HepG2 (cell line): ENCODE data around the gene RIMBP2. TPM values are rescaled to one million over a fixed set of nuclear protein-coding genes. Genes with fewer than 3 reads are reported as not detected.

ENCODE experiments used
- ATAC-seq: fragments of 200-7000 bp; cut with Tn5 transposase; 3 replicates; pipeline ENCODE4 v1.9.1; 2020; ENCODE audit warnings: mild to moderate bottlenecking, moderate library complexity
- BruUV-seq: library from RNA; stranded (reverse); fragments of 400-500 nt; replicated peaks from 2 replicates; lab custom pipeline; 2021; lab: Mats Ljungman, UMichigan
- CTCF ChIA-PET: fragments of 300-600 bp; formaldehyde crosslinking; extraction: SDS; loops from one replicate; lab custom pipeline; 2021; ENCODE audit warnings: low total read pairs, inconsistent platforms, low intra/inter-chr PET ratio; lab: Yijun Ruan, JAX
- POLR2A ChIA-PET: fragments of 350-600 bp; sonication (Branson Sonifier 250); formaldehyde crosslinking; loops from one replicate; lab custom pipeline; 2020; ENCODE audit warnings: antibody characterized with exemption, inconsistent platforms; lab: Yijun Ruan, JAX
- DNase-seq: peaks from one replicate; pipeline ENCODE4 v3.0.0-alpha.2; 2015; ENCODE audit warnings: low spot score
- FAIRE-seq: peaks from 3 replicates; lab custom pipeline; 2011; peaks lifted over from hg19 to GRCh38; lab: Jason Lieb, UNC
- H2AFZ ChIP-seq: one replicate; pipeline ENCODE4 v1.6.1; 2011; ENCODE audit warnings: low read length, inconsistent platforms
- H3K27ac ChIP-seq: fragments of 300-600 bp; 3 replicates; pipeline ENCODE4 v1.8.0; 2011; ENCODE audit warnings: mixed run types, mild to moderate bottlenecking, mixed read lengths, low read length, inconsistent platforms; ENCODE audit not compliant: insufficient read depth; ENCODE audit errors: extremely low read length
- H3K27me3 ChIP-seq, 2 experiments: fragments of 200-600 bp in 1 of 2; 2 replicates in 1 of 2; 3 replicates in 1 of 2; pipeline versions ENCODE4 v1.6.0 to v1.8.0; 2011; ENCODE audit warnings: low read length in 2 of 2, mild to moderate bottlenecking in 2 of 2, moderate library complexity in 2 of 2, inconsistent platforms in 1 of 2; ENCODE audit not compliant: insufficient read depth in 2 of 2, control insufficient read depth in 1 of 2
- H3K36me3 ChIP-seq, 2 experiments: fragments of 200-600 bp in 1 of 2; replicated peaks in 1 of 2; 2 replicates in 1 of 2; 3 replicates in 1 of 2; pipeline versions ENCODE4 v1.5.1 to v1.8.0; 2011; ENCODE audit warnings: low read length in 2 of 2, inconsistent platforms in 1 of 2; ENCODE audit not compliant: insufficient read depth in 2 of 2, control insufficient read depth in 1 of 2
- H3K4me1 ChIP-seq: 2 replicates; pipeline ENCODE4 v1.5.1; 2012; ENCODE audit warnings: low read length, inconsistent platforms; ENCODE audit not compliant: insufficient read depth
- H3K4me2 ChIP-seq: 2 replicates; pipeline ENCODE4 v1.6.0; 2011; ENCODE audit warnings: low read depth, low read length, inconsistent platforms
- H3K4me3 ChIP-seq, 3 experiments: fragments of 200-600 bp in 1 of 3; sonication (generic), shearing (Covaris generic) in 1 of 3; replicated peaks in 1 of 3; 2 replicates each; pipeline ENCODE4 v1.5.1; 2011 to 2016; ENCODE audit warnings: low read length in 3 of 3, inconsistent platforms in 2 of 3, low read depth in 2 of 3, mild to moderate bottlenecking in 2 of 3, control low read depth in 1 of 3, mixed read lengths in 1 of 3; ENCODE audit not compliant: insufficient read depth in 1 of 3
- H3K79me2 ChIP-seq: one replicate; pipeline ENCODE4 v1.6.1; 2011; ENCODE audit warnings: low read length, inconsistent platforms; ENCODE audit not compliant: insufficient read depth
- H3K9ac ChIP-seq: 2 replicates; pipeline ENCODE4 v1.6.0; 2011; ENCODE audit warnings: mild to moderate bottlenecking, low read depth, low read length, inconsistent platforms; ENCODE audit not compliant: insufficient read depth
- H3K9me3 ChIP-seq: 2 replicates; pipeline ENCODE4 v1.5.1; 2012; ENCODE audit warnings: mild to moderate bottlenecking, low read length
- H4K20me1 ChIP-seq: 2 replicates; pipeline ENCODE4 v1.6.0; 2011; ENCODE audit warnings: inconsistent platforms, mild to moderate bottlenecking, low read length, moderate library complexity; ENCODE audit not compliant: insufficient read depth
- AKNA ChIP-seq: sonication (generic); formaldehyde crosslinking; IDR thresholded peaks from 2 replicates; pipeline ENCODE4 v1.4.0; 2020; ENCODE audit warnings: missing genetic modification reagents, borderline replicate concordance
- HOXA7 ChIP-seq: sonication (generic); formaldehyde crosslinking; IDR thresholded peaks from 2 replicates; pipeline ENCODE4 v1.8.1; 2022; ENCODE audit warnings: mild to moderate bottlenecking, missing genetic modification reagents, moderate library complexity
- KDM4B ChIP-seq: sonication (generic); formaldehyde crosslinking; IDR thresholded peaks from 2 replicates; pipeline ENCODE4 v1.4.0; 2020; ENCODE audit warnings: missing genetic modification reagents
- ZNF160 ChIP-seq: sonication (generic); formaldehyde crosslinking; IDR thresholded peaks from 2 replicates; pipeline ENCODE4 v1.8.0; 2022; ENCODE audit warnings: mild to moderate bottlenecking, inconsistent platforms, missing genetic modification reagents
- ZNF232 ChIP-seq: sonication (generic); formaldehyde crosslinking; IDR thresholded peaks from 2 replicates; pipeline ENCODE4 v1.4.0; 2020; ENCODE audit warnings: missing genetic modification reagents, borderline replicate concordance
- ZNF335 ChIP-seq: sonication (generic); formaldehyde crosslinking; IDR thresholded peaks from 2 replicates; pipeline ENCODE4 v1.4.0; 2020; ENCODE audit warnings: missing genetic modification reagents
- ZNF503 ChIP-seq: sonication (generic); formaldehyde crosslinking; IDR thresholded peaks from 2 replicates; pipeline ENCODE4 v1.4.0; 2020; ENCODE audit warnings: missing genetic modification reagents
- whole genome bisulfite sequencing: methylation state at CpG from one replicate; pipeline ENCODE4 v1.1.6; 2017; ENCODE audit warnings: low lambda C conversion rate; 5-methylcytosine and 5-hydroxymethylcytosine counted together
- in situ Hi-C: cut with HindIII; loops from 2 replicates; pipeline ENCODE4 v1.10.0; 2017; ENCODE audit warnings: low pct_unique_long_range_greater_than_20kb; ENCODE audit not compliant: extremely low pct_ligation_motif_present
- intact Hi-C: fragments of 100-400 bp; cut with micrococcal nuclease; formaldehyde crosslinking; loops from one replicate; pipeline ENCODE4 v1.10.0; 2022; ENCODE audit not compliant: unreplicated experiment
- polyA plus RNA-seq, 8 experiments: library from polyadenylated mRNA; depleted of rRNA in 3 of 8; stranded (reverse) in 7 of 8; unstranded in 1 of 8; fragments of >200 nt; fragmentation: Illumina TruSeq in 4 of 8; extraction: Trizol in 4 of 8; gene quantifications; 2 replicates each; pipeline versions ENCODE4 v1.2.1 to v1.2.3, GENCODE V29; 2011 to 2016; ENCODE audit warnings: low read depth in 4 of 8, missing spikeins in 1 of 8, mixed read lengths in 1 of 8; ENCODE audit not compliant: insufficient read depth in 1 of 8
- total RNA-seq, 5 experiments: library from RNA; depleted of rRNA; stranded (reverse); fragments of >200 nt; fragmentation: Illumina TruSeq; extraction: Trizol; gene quantifications; 2 replicates each; pipeline ENCODE4 v1.2.3, GENCODE V29; 2016; ENCODE audit warnings: low read depth in 1 of 5
- TF ChIP-seq, protein P1 (sequence below): IDR thresholded peaks from 2 replicates; pipeline ENCODE4 v1.6.1; 2016; ENCODE audit warnings: low read depth
- TF ChIP-seq, protein P2 (sequence below): IDR thresholded peaks from 2 replicates; pipeline ENCODE4 v1.6.1; 2018; ENCODE audit warnings: missing genetic modification reagents, mild to moderate bottlenecking, missing compliant biosample characterization

RIMBP2 gene
- total and polyA plus RNA-seq, 2 of the 13 experiments (the other 11 are each of a cell fraction or from before 2014, with no cell fraction given): 0.03 TPM; not detected in 1

- TF ChIP-seq, protein P1, sequence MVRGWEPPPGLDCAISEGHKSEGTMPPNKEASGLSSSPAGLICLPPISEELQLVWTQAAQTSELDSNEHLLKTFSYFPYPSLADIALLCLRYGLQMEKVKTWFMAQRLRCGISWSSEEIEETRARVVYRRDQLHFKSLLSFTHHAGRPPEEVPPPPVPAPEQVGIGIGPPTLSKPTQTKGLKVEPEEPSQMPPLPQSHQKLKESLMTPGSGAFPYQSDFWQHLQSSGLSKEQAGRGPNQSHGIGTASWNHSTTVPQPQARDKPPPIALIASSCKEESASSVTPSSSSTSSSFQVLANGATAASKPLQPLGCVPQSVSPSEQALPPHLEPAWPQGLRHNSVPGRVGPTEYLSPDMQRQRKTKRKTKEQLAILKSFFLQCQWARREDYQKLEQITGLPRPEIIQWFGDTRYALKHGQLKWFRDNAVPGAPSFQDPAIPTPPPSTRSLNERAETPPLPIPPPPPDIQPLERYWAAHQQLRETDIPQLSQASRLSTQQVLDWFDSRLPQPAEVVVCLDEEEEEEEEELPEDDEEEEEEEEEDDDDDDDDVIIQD (CRISPR knock-in tag): no peak
- TF ChIP-seq, all 625 proteins: peak for 0
Measured at GRCh38 chr12:130511285-130511684, 204.8 kb downstream of the RIMBP2 start (continued).

DNA sequence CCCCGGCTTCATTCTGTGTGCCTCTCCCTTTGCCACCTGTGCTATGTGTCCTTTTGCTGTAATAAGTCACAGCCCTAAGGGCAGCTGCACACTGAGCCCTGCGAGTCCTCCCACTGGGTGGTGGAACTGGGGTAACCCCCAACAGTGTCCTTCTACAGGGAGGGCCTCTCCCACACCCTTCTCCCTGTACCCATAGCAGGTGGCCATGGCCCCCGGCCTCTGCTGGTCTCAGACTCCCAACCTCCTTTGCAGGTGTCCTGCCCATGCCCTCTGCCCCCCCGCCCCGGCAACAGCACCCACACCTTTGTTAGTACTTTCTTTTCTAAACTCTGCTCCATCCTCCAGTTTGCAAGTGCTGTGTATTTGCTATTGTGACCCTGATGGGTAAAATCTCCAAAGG is 206.6 kb downstream of the RIMBP2 start:
- WGBS: 3% methylated on average over 4 of the region's 5 CpGs
- FAIRE-seq (no peak), ATAC-seq (no peak), DNase-seq (no peak)
- BruUV-seq: no TSS peak
- TF ChIP-seq AKNA (CRISPR knock-in tag) (no peak), ZNF160 (CRISPR knock-in tag) (no peak), ZNF503 (CRISPR knock-in tag) (no peak), KDM4B (no peak), ZNF335 (CRISPR knock-in tag) (no peak), HOXA7 (CRISPR knock-in tag) (no peak), ZNF232 (no peak)
- TF ChIP-seq, protein P2, sequence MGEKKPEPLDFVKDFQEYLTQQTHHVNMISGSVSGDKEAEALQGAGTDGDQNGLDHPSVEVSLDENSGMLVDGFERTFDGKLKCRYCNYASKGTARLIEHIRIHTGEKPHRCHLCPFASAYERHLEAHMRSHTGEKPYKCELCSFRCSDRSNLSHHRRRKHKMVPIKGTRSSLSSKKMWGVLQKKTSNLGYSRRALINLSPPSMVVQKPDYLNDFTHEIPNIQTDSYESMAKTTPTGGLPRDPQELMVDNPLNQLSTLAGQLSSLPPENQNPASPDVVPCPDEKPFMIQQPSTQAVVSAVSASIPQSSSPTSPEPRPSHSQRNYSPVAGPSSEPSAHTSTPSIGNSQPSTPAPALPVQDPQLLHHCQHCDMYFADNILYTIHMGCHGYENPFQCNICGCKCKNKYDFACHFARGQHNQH (CRISPR knock-in tag): no peak
- no peaks in the 10 kb centered on the region for H3K79me2 ChIP-seq
- peaks cover 3 to 22% of the 10 kb centered on the region in 2 experiments; a peak in 3 of 5 replicates for H3K27me3 ChIP-seq
- no peak overlapping the region for H3K27ac ChIP-seq
- H3K4me2 ChIP-seq: no peak overlapping the region
- no peak overlapping the region for H2AFZ ChIP-seq
- H3K9ac ChIP-seq: no peak overlapping the region
- in situ Hi-C loops (no loop called here), intact Hi-C loops (no loop called here)
- ChIA-PET POLR2A (no interaction called here), CTCF (no interaction called here)
- no peaks in the 10 kb centered on the region for H3K36me3 ChIP-seq
- H3K9me3 ChIP-seq: no peaks in the 10 kb centered on the region
- no peaks in the 10 kb centered on the region for H4K20me1 ChIP-seq
- no peak overlapping the region for H3K4me3 ChIP-seq
- no peaks in the 10 kb centered on the region for H3K4me1 ChIP-seq
